ENCODE data around the gene FGA. TPM values are rescaled to one million over a fixed set of nuclear protein-coding genes. Genes with fewer than 3 reads are reported as not detected.

The FGA gene
- total RNA-seq, 1 experiment from 2014 or later, result not detected

GRCh38 chr4:154549894-154550790 is 40.4 kb downstream of the FGA start, which contains the start of gene PLRG1:
PLRG1 (minus strand) TSS chr4:154550400; CDS start chr4:154550308, 92 bp downstream.
- DNase-seq, result peak; percentile 100
- H3K9me3 ChIP-seq (ENCODE audit: low read length), result no peaks in the 10 kb centered on the region
- peak within 1 kb of the TSS; percentile 88 for H2AFZ ChIP-seq (ENCODE audit: low read length)
- H3K79me2 ChIP-seq (ENCODE audit: low read length), result peaks cover 39% of the 10 kb centered on the region
- no peak within 1 kb of the TSS; the same call in 1 of the 2 replicates for H3K27ac ChIP-seq (ENCODE audit: low read length)
- no peaks in the 10 kb centered on the region for H3K27me3 ChIP-seq (ENCODE audit: low read length)
- peak within 1 kb of the TSS; percentile 80 for H3K4me2 ChIP-seq (ENCODE audit: low read depth, low read length, poor library complexity, severe bottlenecking)
- peak within 1 kb of the TSS; percentile 77 for H3K9ac ChIP-seq (ENCODE audit: low read length)
- peaks cover 8% of the 10 kb centered on the region; the same call in 1 of the 2 replicates for H4K20me1 ChIP-seq (ENCODE audit: insufficient read depth, low read depth, low read length)
- H3K9me2 ChIP-seq (replicated peaks; ENCODE audit: insufficient read depth, low read length), result no peaks in the 10 kb centered on the region
- H3K4me1 ChIP-seq (ENCODE audit: low read length), result peaks cover 39% of the 10 kb centered on the region
- H3K4me3 ChIP-seq (ENCODE audit: low read length), result peak within 1 kb of the TSS; percentile 74
- H3K36me3 ChIP-seq (ENCODE audit: insufficient read depth, low read length), result peaks cover 28% of the 10 kb centered on the region; the same call in 1 of the 2 replicates

- Histone ChIP-seq H3K9me3 (ENCODE audit: low read length) (no peaks in the 10 kb centered on the region), H3K4me2 (ENCODE audit: low read depth, low read length, poor library complexity, severe bottlenecking) (no peak overlapping the region), H3K27me3 (ENCODE audit: low read length) (no peaks in the 10 kb centered on the region), H3K4me1 (ENCODE audit: low read length) (peaks cover 35% of the 10 kb centered on the region), H3K9me2 (replicated peaks; ENCODE audit: insufficient read depth, low read length) (no peaks in the 10 kb centered on the region), H4K20me1 (ENCODE audit: insufficient read depth, low read depth, low read length) (peaks cover 8% of the 10 kb centered on the region; the same call in 1 of the 2 replicates), H3K9ac (ENCODE audit: low read length) (no peak overlapping the region), H3K79me2 (ENCODE audit: low read length) (peaks cover 39% of the 10 kb centered on the region), H3K4me3 (ENCODE audit: low read length) (no peak overlapping the region), H3K36me3 (ENCODE audit: insufficient read depth, low read length) (peaks cover 72% of the 10 kb centered on the region), H2AFZ (ENCODE audit: low read length) (no peak overlapping the region), H3K27ac (ENCODE audit: low read length) (no peak overlapping the region)
- no peak for DNase-seq
Measured at GRCh38 chr4:154545689-154546088, 44.9 kb downstream of the FGA start.

GRCh38 chr4:154542271-154542879 is 48.2 kb downstream of the FGA start:
- no peak overlapping the region for H3K27ac ChIP-seq (ENCODE audit: low read length)
- no peaks in the 10 kb centered on the region for H4K20me1 ChIP-seq (ENCODE audit: insufficient read depth, low read depth, low read length)
- no peak for DNase-seq
- H3K9ac ChIP-seq (ENCODE audit: low read length), result no peak overlapping the region
- peaks cover 100% of the 10 kb centered on the region for H3K36me3 ChIP-seq (ENCODE audit: insufficient read depth, low read length)
- H3K9me3 ChIP-seq (ENCODE audit: low read length), result no peaks in the 10 kb centered on the region
- no peak overlapping the region for H3K4me2 ChIP-seq (ENCODE audit: low read depth, low read length, poor library complexity, severe bottlenecking)
- H3K9me2 ChIP-seq (replicated peaks; ENCODE audit: insufficient read depth, low read length), result no peaks in the 10 kb centered on the region
- no peak overlapping the region for H2AFZ ChIP-seq (ENCODE audit: low read length)
- H3K79me2 ChIP-seq (ENCODE audit: low read length), result peaks cover 11% of the 10 kb centered on the region
- H3K4me1 ChIP-seq (ENCODE audit: low read length), result peaks cover 13% of the 10 kb centered on the region
- H3K27me3 ChIP-seq (ENCODE audit: low read length), result no peaks in the 10 kb centered on the region
- H3K4me3 ChIP-seq (ENCODE audit: low read length), result no peak overlapping the region

Small RNA genes within 50 kb of the gene (small RNA-seq; reads per million reads assigned to genes)
- gene RNU6-1285P, result not detected

Other genes with a start within 250 kb of the FGA start
- 0.04 TPM in 1 of 2 replicates, not detected in the other for gene DCHS2, start 98.9 kb downstream of the FGA start, total RNA-seq (2014; rRNA removed; shearing (Covaris generic); ENCODE audit: low replicate concordance)
- 57.9 and 112 TPM in 2 replicates for gene PLRG1, start 40.3 kb downstream of the FGA start, total RNA-seq (2014; rRNA removed; shearing (Covaris generic); ENCODE audit: low replicate concordance)
- gene FGB, start 27.7 kb downstream of the FGA start, total RNA-seq (2014; rRNA removed; shearing (Covaris generic); ENCODE audit: low replicate concordance), result not detected in 2 replicates
- not detected in 2 replicates for gene FGG, start 21.9 kb upstream of the FGA start, total RNA-seq (2014; rRNA removed; shearing (Covaris generic); ENCODE audit: low replicate concordance)
- not detected in 2 replicates for gene LRAT, start 153.3 kb upstream of the FGA start, total RNA-seq (2014; rRNA removed; shearing (Covaris generic); ENCODE audit: low replicate concordance)
- not detected in 2 replicates for gene RBM46, start 190.5 kb upstream of the FGA start, total RNA-seq (2014; rRNA removed; shearing (Covaris generic); ENCODE audit: low replicate concordance)